ENCODE data around the gene CBLIF. TPM values are rescaled to one million over a fixed set of nuclear protein-coding genes. Genes with fewer than 3 reads are reported as not detected.

CBLIF gene
- total RNA-seq, 2 experiments from 2014 or later: not detected

DNA sequence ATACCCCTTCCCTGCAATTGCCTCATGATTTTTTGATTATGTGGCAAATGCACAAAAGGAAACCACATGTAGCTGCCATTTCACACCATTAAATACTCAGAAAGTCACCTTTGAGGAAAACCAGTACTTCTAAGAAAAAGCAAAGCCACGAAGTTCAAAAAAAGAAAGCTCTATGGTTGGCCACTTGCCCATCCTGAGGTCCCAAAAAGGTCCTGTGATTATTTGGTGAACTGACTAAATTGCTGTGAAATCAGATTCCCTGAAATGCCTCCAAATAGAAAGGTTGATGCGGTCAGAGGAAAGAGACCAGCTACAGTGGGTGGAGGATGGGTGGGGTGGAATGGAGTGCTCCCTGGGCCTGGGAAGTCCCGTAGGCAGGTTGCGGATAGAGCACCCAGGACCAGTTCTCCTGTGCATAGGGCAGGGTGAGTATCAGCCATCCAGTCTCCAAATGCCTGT, 61.6 kb downstream of the CBLIF start:
- no peaks in the 10 kb centered on the region for H3K27me3 Mint-ChIP-seq
- peaks cover 20% of the 10 kb centered on the region for H3K4me1 Mint-ChIP-seq (ENCODE audit: low read depth)
- H3K36me3 Mint-ChIP-seq (ENCODE audit: low read depth): peaks cover 11% of the 10 kb centered on the region
- DNase-seq (peak; percentile 42), ATAC-seq (peak; percentile 79)
- TF ChIP-seq, protein P1, sequence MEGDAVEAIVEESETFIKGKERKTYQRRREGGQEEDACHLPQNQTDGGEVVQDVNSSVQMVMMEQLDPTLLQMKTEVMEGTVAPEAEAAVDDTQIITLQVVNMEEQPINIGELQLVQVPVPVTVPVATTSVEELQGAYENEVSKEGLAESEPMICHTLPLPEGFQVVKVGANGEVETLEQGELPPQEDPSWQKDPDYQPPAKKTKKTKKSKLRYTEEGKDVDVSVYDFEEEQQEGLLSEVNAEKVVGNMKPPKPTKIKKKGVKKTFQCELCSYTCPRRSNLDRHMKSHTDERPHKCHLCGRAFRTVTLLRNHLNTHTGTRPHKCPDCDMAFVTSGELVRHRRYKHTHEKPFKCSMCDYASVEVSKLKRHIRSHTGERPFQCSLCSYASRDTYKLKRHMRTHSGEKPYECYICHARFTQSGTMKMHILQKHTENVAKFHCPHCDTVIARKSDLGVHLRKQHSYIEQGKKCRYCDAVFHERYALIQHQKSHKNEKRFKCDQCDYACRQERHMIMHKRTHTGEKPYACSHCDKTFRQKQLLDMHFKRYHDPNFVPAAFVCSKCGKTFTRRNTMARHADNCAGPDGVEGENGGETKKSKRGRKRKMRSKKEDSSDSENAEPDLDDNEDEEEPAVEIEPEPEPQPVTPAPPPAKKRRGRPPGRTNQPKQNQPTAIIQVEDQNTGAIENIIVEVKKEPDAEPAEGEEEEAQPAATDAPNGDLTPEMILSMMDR (IDR thresholded peaks at IDR 0.05): no peak
- intact Hi-C loops (cut with micrococcal nuclease): no loop called here
- H3K27ac Mint-ChIP-seq: peak overlapping the region; percentile 48
- peaks cover 2% of the 10 kb centered on the region for H3K9me3 Mint-ChIP-seq
- CTCF ChIA-PET: interaction anchor here (0.6 kb wide), 1 partner anchor 29 kb away, joined by 3 read pairs; no protein-coding TSS in a partner anchor
- POLR2A ChIA-PET: interaction anchor here (0.6 kb wide), 1 partner anchor 970 kb away, joined by 3 read pairs; no protein-coding TSS in a partner anchor
- no peak overlapping the region for H3K4me3 Mint-ChIP-seq

DNA sequence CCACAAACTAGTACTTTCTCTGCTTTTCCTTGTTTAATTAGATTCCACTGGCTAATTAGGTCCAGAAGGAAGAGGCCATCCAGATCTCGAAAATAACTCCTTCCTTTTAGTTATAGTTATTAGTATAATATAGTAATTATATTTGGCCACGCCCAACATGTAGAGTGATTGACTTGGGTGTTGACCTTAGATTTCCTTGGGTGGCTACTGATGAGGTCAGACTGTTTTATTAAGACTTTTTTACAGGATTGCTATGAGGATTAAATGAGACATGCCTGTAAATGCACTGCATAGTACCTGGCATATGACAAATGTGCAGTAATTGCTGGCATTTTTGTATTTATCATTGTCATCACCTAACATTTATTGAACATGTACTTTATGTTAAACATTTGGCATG, 63.2 kb downstream of the CBLIF start:
- Mint-ChIP-seq H3K36me3 (ENCODE audit: low read depth) (peaks cover 13% of the 10 kb centered on the region), H3K4me3 (no peak overlapping the region), H3K4me1 (ENCODE audit: low read depth) (peaks cover 22% of the 10 kb centered on the region), H3K9me3 (peaks cover 2% of the 10 kb centered on the region), H3K27ac (no peak overlapping the region), H3K27me3 (no peaks in the 10 kb centered on the region)
- intact Hi-C loops (cut with micrococcal nuclease): no loop called here
- no peak for ATAC-seq
- POLR2A ChIA-PET: no interaction called here
- CTCF ChIA-PET: no interaction called here
- no peak for DNase-seq
- TF ChIP-seq, protein P1 (IDR thresholded peaks at IDR 0.05): no peak

DNA sequence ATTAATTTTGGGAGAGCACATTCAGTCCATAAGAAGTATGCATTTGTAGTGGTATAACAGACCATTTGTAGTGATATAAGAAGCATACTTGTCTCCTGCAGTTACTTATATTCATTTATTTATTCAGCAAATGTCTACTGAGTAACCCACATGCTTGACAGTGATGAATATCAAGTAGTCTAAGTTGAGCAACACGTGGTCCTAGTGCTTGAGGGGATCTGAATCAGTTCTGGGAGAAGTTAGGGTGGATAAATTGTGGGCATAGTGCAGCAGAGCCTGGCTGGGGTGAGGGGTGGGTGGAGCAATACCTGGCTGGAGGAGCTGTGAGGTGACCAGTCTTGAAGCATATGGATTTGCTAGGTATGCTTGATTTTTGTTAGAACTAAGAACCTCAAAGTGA, 65.8 kb downstream of the CBLIF start:
- ATAC-seq (no peak), DNase-seq (no peak)
- H3K4me3 Mint-ChIP-seq: no peak overlapping the region
- H3K27me3 Mint-ChIP-seq: no peaks in the 10 kb centered on the region
- peaks cover 15% of the 10 kb centered on the region for H3K36me3 Mint-ChIP-seq (ENCODE audit: low read depth)
- peaks cover 2% of the 10 kb centered on the region for H3K9me3 Mint-ChIP-seq
- intact Hi-C loops (cut with micrococcal nuclease): no loop called here
- POLR2A ChIA-PET: interaction anchor here (0.9 kb wide), 1 partner anchor 22 kb away, joined by 3 read pairs; no protein-coding TSS in a partner anchor
- H3K27ac Mint-ChIP-seq: no peak overlapping the region
- TF ChIP-seq, protein P1 (IDR thresholded peaks at IDR 0.05): no peak
- CTCF ChIA-PET: no interaction called here
- H3K4me1 Mint-ChIP-seq (ENCODE audit: low read depth): peaks cover 35% of the 10 kb centered on the region

Other genes with a start within 250 kb of the CBLIF start
- 10 to 100 TPM; 38.1 to 41.0 TPM for gene OSBP, start 229.7 kb downstream of the CBLIF start, total RNA-seq
- gene PATL1, start 176.5 kb downstream of the CBLIF start, total RNA-seq: 10 to 100 TPM; 59.5 to 60.6 TPM
- gene OR10V1, start 131.7 kb downstream of the CBLIF start, total RNA-seq: not detected
- gene STX3, start 90.1 kb downstream of the CBLIF start, total RNA-seq: 1 to 10 TPM; 8.3 to 9.5 TPM
- 10 to 100 TPM; 76.4 to 78.7 TPM for gene MRPL16, start 34.7 kb downstream of the CBLIF start, total RNA-seq
- not detected for gene TCN1, start 21.0 kb upstream of the CBLIF start, total RNA-seq
- not detected for gene OOSP3, start 33.3 kb upstream of the CBLIF start, total RNA-seq
- not detected for gene OOSP1, start 92.9 kb upstream of the CBLIF start, total RNA-seq
- not detected for gene OOSP4A, start 118.5 kb upstream of the CBLIF start, total RNA-seq
- not detected for gene OOSP4B, start 171.7 kb upstream of the CBLIF start, total RNA-seq
- gene OOSP2, start 194.9 kb upstream of the CBLIF start, total RNA-seq: not detected
- not detected for gene MS4A3, start 211.2 kb upstream of the CBLIF start, total RNA-seq
- not detected for gene MS4A2, start 243.2 kb upstream of the CBLIF start, total RNA-seq

Data from activated CD8-positive, alpha-beta T cell treated with anti-CD3 and anti-CD28 coated beads for 36 hours (primary cell).